T-helper 1 cell treated with Interleukin-12 subunit alpha and Interleukin-12 subunit beta and Interleukin-4 antibody, amounts not matched to agents 30 ng/mL and 1 ng/mL, for 36 hours (primary cell): Measurements from ENCODE around the gene CCDC148. TPM values are rescaled to one million over a fixed set of nuclear protein-coding genes. Genes with fewer than 3 reads are reported as not detected.

Experiments used
- intact Hi-C: fragments of 100-400 bp; cut with micrococcal nuclease; formaldehyde crosslinking; loops from one replicate; pipeline ENCODE4 v1.15.1; 2024
- total RNA-seq: library from RNA; stranded (reverse); gene quantifications from 2 replicates; pipeline ENCODE4 v1.2.3, GENCODE V29; 2022

CCDC148 gene
- not detected in 2 replicates for total RNA-seq

DNA sequence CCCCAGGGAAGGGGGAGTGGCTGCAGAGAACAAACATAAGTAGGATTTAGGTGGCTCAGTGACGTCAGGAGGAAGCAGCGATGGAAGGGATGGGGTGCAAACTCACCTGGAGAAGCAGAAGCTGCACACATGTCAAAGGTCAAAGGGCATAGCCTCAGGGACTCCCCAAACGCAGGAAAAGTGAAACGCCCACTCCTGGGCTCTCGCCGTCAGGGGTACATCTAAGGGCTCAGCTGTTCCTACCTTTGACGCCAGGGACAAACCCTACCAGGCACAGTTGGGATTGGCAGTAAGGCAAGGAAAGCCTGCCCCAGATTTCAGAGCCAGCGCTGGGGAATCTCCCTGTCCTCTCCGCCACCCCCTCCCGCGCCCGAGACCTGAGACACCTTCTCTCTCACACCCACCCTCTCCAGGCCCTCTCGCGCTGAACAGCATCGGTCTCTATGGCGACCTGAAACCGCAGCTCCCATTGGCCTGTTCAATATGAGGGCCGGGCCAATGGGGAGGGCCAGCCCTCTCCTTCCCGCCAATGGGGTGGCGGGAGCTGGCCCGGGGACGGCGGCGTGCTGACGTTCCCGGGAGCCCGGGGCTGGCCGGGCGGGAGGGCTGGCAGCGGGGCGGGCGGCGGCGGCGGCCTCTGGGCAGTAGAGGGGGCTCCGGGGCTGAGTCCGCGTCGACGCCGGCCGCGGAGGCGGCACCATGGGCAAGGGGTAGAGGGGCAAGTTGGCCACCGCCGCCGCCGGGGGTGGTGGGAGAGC, at the start of gene CCDC148, which contains the start of gene PKP4:
TSS of gene CCDC148 (minus strand) at position 445 of the 758 bp plus-strand sequence. CDS start at position 131, 314 bp downstream.
TSS of gene PKP4 (plus strand) at position 644 of the 758 bp plus-strand sequence. CDS start 76,233 bp downstream, outside the sequence.
- intact Hi-C loops, result loop anchor here (1.0 to 10.0 kb wide), 14 partner anchors 90 to 1448 kb away; partner anchors contain the start of genes ACVR1, ACVR1C, CYTIP and ERMN

DNA sequence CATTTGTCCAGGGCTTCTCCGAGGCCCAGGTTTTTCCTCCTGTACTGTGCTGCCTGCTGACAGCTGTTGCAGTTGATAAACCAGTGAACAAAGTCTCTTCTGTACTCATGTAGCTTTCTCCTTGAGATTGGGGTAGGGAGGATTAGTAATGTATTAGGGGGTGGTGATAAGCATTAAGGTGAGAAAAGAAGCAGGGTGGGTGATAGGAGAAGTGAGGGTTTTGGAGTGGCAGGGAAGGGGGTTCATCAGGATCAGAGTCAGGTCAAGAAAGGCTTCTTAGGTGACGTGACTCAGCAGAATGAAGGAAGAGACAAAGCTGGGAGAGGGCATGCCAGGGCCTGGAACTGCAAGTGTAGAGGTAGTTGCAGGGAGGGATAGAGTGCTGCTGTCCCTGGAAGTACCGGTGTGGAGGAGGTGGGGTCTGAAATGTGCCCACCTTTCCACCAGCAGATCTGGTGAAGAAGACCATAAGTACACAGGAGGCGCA, 48.9 kb upstream of the CCDC148 start:
- intact Hi-C loops, result no loop called here

DNA sequence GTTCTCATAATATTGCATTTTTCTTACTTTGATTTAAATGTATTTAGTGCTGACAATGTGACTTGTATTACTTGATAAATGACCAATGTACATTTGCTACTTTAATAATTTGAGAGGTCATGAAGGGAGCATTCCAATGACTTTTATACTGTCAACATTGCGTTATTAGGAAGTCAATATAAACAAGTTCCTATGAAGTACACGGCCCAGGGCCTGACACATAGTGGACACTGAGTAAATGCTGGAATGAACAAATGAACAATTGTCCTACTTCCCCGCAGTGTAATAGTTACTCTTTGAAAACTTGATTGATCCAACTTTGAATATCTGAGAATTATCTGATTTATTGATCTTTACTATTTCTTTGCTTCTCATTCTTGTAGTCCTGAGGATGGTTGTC, 47.5 kb upstream of the CCDC148 start:
- intact Hi-C loops, result no loop called here

DNA sequence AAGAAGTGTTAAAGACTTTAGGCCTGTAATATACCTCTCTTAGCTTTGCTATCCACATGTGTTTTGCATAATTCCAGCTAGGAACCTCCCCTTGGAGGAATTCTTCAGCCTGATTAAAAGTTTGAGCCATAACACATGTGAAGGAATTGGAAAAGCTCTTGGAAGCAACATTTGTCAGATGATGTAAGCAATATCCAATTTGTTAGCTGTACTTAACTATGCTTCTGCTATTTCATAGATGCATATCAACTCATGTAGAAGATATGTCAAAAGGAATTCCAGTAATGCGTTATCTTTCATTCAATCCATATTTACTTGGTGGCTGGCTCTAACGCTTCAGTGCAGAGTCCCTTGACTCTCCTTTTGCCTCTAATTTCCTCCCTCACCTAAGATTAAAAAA, 46.4 kb upstream of the CCDC148 start:
- intact Hi-C loops, result no loop called here

DNA sequence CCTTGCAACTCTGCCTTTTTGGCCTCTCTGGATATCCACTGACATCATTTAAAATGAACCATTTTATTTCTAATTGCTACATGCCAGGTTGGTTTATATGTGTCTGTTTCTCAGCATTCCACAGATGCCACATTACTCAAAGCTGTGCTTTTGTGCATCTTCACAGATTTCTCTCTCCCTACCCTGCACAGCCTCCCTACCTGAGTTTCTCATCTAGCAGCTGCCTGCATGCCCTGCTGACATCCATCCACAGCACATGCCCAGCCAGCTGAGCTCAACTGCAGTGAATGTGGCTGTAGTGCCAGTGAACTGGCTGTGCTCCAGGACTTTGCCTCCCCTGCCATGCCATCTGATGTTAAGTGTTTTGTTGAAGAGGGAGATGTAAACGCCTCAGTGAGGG, 44.7 kb upstream of the CCDC148 start:
- intact Hi-C loops, result no loop called here

DNA sequence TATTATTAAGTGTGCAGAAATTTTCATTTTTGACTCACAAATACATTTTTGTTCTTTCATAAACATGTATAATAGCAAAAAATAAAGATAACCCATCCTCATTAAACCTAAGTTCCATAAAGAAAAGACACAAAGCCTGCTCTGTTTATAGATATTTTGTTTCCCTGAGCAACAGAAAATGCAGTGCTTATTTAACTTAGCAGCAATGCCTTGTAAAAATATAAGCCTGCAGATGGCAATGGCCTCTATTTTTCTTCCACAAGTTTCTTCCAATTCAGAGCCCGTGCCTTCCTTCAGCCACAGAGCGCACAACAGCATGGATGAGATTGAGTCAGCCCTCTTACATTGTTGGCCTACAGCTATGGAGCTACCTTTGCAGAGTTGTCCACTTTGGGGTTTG, 43.8 kb upstream of the CCDC148 start:
- intact Hi-C loops, result no loop called here

DNA sequence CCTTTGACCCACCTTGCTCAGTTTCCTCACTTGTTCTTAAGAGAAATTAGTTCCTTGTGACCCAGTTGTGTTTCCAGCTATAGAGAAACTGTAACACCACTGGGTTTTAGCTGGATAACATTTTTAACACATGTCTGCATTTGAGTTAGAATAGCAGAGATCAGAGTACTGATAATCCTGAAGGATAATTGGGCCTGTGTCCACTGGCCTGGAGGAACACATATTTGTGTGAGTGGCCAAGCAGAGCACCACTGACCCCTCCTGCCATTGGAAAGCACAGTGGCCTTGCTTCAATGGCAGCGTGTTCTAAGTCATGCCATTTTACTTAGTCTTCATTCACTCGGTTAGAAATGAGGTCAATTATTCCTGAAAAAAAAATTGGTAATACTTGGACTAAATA, 42.8 kb upstream of the CCDC148 start:
- intact Hi-C loops, result no loop called here

DNA sequence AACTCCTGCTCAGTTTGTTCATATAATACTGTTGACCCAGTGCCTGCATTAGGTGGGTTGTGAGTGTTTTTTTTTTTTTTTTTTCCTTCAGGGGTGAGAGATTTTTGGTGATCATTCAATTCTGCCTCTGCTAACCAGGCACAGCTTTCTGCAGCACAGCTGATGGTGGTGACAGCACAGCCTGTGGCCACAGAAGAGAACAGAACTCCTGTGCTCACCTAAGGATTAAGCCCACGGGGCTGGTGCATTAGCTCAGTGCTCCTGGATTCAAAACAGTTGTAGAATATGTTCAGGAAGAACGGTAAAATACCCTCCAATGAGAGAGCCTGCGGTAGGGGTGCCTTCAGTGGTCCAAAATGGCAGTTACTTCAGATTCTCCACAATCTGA, 42.2 kb upstream of the CCDC148 start:
- intact Hi-C loops, result no loop called here

DNA sequence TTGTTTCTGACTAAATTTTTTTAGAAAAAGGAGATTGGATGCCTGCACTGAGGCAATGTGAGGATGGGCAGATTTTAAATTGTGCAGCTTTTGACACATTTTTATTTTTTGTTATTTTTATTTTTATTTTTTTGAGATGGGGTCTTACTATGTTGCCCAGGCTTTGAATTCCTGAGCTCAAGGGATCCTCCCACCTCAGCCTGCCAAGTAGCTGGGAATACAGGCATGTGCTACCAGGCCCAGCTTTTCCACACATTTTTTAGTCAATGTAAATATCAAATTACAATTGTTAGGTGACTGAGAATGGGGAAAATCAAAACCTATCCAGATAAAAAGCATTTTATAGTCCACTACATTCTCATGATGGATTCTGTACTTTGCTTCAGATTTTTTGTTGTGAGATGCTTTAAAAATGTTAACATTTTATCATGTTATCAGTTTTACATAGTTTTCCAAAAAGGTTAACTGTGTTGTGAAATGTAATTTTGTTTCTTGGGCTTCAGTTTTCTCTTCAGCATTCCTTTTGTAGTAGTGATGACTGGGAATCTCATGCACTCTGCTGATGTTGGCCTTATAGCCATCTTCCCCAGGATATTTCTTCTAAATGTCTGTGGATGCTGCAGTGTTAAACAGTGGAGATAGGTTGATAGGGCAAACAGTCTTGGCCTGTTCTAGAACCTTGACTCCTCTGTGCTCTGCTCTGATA, 41.6 kb upstream of the CCDC148 start:
- intact Hi-C loops, result no loop called here

DNA sequence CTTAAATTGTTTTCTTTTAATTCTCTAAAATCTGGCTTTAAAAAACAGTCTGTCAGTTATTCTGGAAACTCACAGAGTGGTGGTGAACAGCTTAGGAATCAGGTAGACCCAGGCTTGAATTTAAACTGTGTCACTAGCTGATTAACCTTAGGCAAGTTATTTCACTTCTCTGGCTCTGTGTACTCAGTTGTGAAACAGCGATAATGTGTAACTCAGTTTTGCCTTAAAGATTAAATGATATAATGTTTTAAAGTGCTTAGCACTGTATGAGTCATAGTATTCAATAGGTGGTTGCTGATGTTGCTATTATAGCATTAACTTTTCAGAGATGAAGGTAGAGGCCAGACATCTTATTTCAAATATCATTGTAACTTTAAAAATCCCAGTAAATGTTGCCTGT, 40.9 kb upstream of the CCDC148 start:
- intact Hi-C loops, result no loop called here

DNA sequence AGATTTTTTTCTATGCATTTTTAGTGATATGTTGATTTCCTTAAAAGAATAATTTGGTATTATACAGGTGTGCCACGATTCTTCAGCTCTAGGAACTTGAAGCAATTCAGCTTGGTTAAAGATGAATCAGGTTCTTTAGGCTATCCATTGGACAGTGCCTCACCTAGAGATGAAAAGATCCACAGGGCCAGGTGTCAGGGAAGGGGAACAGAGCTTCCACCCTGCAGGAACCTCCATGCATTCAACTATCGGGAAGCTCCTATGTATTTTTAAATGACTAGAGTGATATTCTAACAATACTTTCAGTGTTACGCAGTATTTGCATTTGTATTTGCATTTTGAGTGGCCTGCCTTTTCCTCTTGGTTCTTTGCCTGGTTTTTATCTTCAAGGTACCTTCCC, 40.4 kb upstream of the CCDC148 start:
- intact Hi-C loops, result no loop called here

DNA sequence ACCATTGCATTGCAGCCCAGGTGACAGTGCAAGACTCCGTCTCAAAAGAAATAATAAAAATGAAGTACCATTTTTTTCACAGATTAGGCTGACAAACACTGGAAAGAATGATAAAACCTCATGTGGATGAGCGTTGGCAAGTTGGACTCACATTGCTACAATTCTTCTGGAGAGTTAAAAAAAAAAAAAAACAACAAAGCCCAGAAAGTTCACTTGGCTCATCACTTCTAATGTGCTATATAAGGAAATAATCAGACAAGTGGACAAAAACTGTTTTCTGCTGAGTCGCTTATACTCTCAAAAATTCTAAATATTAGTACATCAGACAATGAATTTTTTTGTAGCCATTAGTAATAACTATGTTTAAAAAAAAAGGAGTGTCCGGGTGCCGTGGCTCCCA, 38.6 kb upstream of the CCDC148 start:
- intact Hi-C loops, result no loop called here

DNA sequence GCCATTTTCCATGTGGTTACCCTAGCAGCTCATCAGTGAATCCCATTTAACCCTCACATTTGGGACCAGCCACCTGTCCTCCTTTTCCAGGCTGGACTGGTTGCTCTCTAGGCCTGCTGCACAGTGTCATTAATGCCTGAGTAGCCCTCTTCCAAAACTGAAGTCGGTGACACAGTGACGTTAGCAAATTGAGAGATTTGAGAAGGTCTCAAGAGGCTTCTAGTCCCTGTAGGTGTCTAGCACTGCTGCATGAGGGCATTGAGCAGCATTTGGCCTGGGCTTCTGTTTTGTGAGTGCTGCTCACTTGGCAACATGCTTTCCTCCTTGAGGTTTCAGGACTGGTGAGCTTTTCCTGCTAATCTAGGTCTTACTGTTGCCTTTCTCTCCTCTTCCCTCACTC, 36.9 kb upstream of the CCDC148 start:
- intact Hi-C loops, result no loop called here

DNA sequence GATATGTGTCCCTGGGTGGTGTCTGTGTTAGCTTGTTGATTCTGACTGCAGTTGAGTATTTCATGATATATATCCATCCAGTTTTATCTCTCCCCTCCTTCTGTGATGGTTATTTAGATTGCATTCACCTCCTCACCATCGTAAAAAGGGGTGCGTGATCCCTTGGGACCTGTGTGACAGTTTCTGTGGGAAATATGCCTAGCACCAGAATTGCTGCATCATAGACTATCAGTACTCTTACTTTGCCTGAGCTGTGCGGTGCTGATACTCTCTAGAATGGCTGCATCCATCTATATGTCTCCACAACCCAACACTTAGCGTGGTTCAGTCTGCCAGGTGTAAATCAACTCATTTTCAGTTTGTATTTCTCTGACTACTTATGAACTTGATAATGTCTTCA, 34.5 kb upstream of the CCDC148 start:
- intact Hi-C loops, result no loop called here

DNA sequence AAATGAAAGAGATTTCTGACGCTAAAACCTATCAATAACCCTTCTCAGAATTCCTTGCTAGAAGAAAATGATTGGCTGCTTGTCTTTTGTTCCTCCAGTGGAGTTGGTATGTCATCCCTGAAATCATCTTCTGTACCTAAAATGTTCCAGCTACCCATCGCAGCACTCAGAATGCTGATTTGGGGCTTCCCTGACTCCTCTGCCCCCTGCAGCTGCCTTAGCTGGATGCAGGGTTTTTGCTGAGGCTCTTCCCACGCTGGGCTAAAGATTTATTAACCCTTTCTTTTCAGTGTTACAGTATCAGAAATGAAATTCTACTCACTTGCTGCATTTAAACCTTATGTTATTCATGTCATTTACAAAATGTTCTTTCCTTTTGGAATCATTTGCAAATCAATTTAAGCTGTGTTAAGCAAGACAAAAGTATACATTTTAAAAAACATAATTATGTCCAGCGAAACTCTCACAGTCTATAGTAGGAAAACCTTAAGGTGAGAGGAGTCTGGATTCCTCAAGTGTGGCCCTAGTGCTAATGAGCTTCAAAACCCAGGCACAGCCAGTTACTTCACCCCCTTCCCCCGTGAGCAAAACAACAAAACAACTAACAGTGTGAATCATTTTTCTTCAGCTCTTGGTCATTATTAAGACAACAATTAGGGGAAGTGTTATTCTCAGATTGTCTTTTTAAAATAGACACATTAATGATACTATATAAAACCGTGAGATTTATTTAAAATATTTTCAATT, 33.0 kb upstream of the CCDC148 start:
- intact Hi-C loops, result no loop called here

DNA sequence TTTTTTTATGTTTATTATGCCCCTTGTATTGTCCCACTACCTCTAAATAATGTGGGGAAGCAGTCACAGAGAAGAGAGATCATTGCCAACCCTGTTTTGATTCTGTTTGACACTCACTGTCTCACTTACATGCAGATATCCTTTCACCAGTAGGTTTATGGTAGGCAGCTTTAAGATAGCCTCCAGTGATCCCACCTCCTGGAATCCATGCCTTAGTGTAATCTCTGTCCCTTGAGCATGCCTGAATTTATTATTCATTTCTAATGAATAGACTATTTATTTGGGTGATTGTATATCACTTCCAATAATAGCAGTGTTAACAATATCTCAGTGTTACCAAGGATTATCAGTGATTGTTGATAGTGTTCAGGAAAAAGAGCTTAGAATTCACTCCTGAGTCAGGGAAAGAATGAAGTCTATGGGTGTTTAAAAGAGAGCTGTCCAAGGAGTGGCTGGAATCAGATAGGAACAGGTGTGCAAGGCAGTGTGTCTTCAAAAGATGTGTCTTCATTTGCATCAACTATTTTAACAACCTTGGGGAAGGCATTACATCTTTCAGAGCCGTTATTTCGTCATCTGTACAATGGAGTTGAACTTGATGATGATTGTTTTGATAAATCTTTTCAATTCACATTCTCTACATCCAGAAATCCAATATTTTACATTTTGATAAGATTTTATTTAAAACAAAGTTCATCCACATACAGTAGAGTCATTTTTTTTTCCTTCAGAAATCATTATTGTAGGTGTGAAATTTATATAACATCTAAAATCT, 32.1 kb upstream of the CCDC148 start:
- intact Hi-C loops, result no loop called here

DNA sequence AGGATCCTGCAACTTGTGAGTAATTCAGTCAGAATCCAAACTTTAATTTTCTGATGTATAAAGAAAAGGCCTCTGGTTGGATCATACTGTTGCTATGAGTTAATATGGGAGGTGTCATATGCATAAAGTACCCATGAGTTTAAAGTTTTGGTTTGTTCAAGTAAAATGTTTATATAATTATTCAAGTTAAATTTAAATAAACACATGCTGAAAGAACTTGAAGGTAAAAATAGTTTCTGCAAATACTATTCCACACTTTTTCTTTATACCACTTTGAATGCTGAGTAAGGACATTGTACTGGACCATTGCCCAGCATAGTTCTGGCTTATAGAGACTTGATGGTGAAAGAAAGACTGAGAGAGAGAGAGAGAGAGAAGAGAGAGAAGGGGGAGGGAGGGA, 30.9 kb upstream of the CCDC148 start:
- intact Hi-C loops, result no loop called here

DNA sequence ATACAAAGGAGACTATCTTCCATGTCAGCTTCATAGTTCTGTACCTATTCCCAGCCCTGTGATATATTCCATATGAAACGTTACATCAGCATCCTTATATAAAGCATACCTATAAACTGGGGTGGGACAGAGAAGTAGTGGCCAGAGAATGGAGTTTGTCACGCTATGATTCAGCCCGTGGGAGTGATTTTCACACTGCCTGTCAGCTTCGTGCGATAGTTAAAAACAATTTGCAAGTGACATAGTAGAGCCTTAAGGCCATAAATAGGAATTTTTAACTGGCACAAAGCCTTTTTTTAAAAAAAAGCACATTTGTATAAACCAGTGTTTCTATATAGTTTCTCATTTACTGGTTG, 30.4 kb upstream of the CCDC148 start:
- intact Hi-C loops, result no loop called here

DNA sequence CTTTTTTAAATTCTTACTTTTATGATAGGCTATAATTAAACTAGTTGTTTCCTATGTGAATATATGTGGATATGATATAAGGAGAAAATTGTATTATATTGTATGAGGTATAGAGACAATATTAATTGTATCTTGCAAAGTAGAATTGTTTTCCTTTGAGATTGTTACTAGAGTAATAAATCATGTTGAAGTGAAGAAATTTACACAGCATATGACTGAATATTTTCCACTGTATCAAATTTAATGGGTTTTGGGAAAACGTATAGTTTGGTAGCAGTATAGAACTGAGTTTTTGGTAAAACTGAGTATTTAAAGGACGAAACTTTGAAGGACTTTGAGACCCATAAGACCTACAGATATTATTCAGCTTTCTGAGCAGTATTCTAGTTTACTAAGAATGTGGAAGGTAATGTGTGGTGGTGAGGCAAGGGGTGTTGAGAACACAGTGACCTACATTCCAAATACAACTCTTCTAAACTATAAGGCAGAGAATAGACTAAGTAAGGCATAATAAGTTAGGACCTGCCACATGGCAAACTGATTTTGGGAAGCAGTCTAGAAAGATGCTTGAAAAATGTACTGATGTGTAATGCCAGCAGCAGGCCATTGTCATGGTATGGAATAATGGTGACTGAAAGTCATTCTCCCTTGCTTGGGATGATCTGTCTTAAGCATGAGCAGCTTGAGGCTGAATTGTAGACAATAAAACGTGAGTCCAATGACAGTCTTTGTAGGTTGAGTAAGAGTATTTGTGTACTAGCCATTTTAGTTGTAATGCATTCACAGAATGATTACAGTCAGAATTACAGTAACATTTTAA, 29.8 kb upstream of the CCDC148 start:
- intact Hi-C loops, result no loop called here

DNA sequence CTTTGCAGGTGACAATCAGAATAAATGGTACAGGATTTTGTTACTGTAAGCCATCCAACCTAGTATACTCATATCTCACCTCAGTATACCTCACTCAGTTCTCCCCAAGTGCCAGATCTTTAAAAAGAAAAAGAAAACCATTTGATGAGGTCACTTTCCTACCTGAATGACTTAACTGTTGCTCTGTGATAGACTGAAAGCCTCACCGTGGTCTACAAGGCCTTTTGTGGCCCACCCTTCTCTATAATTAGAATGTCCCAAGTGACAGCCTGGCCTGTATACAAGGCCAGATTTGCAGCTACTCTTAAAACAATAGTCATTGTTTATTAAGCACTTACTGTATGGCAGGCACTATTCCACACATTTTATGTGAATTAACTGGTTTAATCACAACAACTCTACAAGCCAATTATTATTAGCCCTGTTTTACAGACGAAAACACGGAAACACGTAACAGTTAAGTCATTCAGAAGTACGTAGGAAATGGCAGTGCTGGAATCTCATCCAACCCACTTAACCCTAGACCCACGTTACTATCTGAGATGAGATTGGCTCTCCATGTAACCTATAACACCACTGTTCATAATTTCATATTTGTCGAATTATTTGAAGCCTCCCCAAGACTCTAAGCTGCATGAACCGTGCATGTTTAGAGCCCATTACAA, 28.5 kb upstream of the CCDC148 start:
- intact Hi-C loops, result no loop called here
